Measurements from ENCODE around the gene SLC5A2. TPM values are rescaled to one million over a fixed set of nuclear protein-coding genes. Genes with fewer than 3 reads are reported as not detected.

The SLC5A2 gene
- total and polyA plus RNA-seq, 2 of the 13 experiments (the other 11 are each of a cell fraction or from before 2014, with no cell fraction given): 0.24 to 0.97 TPM

DNA sequence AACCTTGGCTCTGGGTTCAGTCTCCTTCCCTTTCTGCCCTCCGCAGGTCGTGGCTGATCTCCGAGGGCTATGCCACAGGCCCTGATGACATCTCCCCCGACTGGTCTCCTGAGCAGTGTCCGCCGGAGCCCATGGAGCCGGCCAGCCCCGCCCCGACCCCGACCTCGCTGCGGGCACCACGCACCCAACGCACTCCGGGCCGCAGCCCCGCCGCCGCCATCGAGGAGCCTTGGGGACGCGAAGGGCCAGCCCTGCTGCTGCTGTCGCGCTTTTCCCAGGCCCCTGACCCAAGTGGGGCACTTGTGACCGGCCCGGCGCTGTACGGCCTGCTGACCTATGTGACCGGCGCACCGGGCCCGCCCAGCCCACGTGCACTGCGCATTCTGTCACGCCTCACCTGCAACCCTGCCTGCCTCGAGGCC is 18.6 kb upstream of the SLC5A2 start:
- Histone ChIP-seq H3K9ac (ENCODE audit: insufficient read depth, low read depth, low read length) (no peak overlapping the region), H2AFZ (ENCODE audit: low read length) (no peak overlapping the region), H3K4me1 (ENCODE audit: insufficient read depth, low read length) (peaks cover 13% of the 10 kb centered on the region), H3K27ac (ENCODE audit: extremely low read length, insufficient read depth, low read length) (no peak overlapping the region), H3K9me3 (ENCODE audit: low read length) (no peaks in the 10 kb centered on the region), H3K27me3 (ENCODE audit: control insufficient read depth in 1 of 2, insufficient read depth in 2 of 2, low read length in 2 of 2) (no peaks in the 10 kb centered on the region), H3K4me3 (replicated peaks in 1 of 3; ENCODE audit: insufficient read depth in 1 of 3, low read depth in 2 of 3, low read length in 3 of 3) (no peak overlapping the region), H4K20me1 (ENCODE audit: insufficient read depth, low read length) (peaks cover 15% of the 10 kb centered on the region), H3K36me3 (replicated peaks in 1 of 2; ENCODE audit: control insufficient read depth in 1 of 2, insufficient read depth in 2 of 2, low read length in 2 of 2) (peaks cover 33 to 53% of the 10 kb centered on the region in 2 experiments), H3K79me2 (ENCODE audit: insufficient read depth, low read length) (peaks cover 14% of the 10 kb centered on the region), H3K4me2 (ENCODE audit: low read depth, low read length) (no peak overlapping the region)
- WGBS (ENCODE audit: low lambda C conversion rate): 97% methylated on average over 32 of the region's 36 CpGs
- BruUV-seq (replicated peaks): no TSS peak
- in situ Hi-C loops (cut with HindIII; ENCODE audit: extremely low pct_ligation_motif_present, low pct_unique_long_range_greater_than_20kb): no loop called here
- POLR2A ChIA-PET: no interaction called here
- no peak for TF ChIP-seq KLF9 (CRISPR knock-in tag; IDR thresholded peaks at IDR 0.05; ENCODE audit: low read depth)
- no peak for TF ChIP-seq ZNF678 (CRISPR knock-in tag; IDR thresholded peaks at IDR 0.05)
- no peak for TF ChIP-seq ZBTB37 (CRISPR knock-in tag; IDR thresholded peaks at IDR 0.05)
- TF ChIP-seq ZNF772 (CRISPR knock-in tag; IDR thresholded peaks at IDR 0.05): no peak
- no peak for TF ChIP-seq TBP (CRISPR knock-in tag; IDR thresholded peaks at IDR 0.05)
- TF ChIP-seq AGO2 (optimal IDR thresholded peaks at IDR 0.05; ENCODE audit: low read depth, low read length): peak; percentile 60
- peak; percentile 64; the same call in 1 of the 2 replicates for TF ChIP-seq RBFOX2 (IDR thresholded peaks at IDR 0.05; ENCODE audit: low read depth, low read length)
- no peak for TF ChIP-seq CBX2 (IDR thresholded peaks at IDR 0.05; ENCODE audit: low read depth, low read length)
- TF ChIP-seq CBX2 (CRISPR knock-in tag; IDR thresholded peaks at IDR 0.05; ENCODE audit: low read depth): no peak
- TF ChIP-seq ZEB1 (IDR thresholded peaks at IDR 0.05; ENCODE audit: insufficient replicate concordance, low read depth): no peak
- no peak for TF ChIP-seq ZSCAN12 (CRISPR knock-in tag; IDR thresholded peaks at IDR 0.05)
- TF ChIP-seq, protein P1, sequence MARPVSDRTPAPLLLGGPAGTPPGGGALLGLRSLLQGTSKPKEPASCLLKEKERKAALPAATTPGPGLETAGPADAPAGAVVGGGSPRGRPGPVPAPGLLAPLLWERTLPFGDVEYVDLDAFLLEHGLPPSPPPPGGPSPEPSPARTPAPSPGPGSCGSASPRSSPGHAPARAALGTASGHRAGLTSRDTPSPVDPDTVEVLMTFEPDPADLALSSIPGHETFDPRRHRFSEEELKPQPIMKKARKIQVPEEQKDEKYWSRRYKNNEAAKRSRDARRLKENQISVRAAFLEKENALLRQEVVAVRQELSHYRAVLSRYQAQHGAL (CRISPR knock-in tag; IDR thresholded peaks at IDR 0.05; ENCODE audit: not compliant biosample characterization): no peak
- TF ChIP-seq ATF1 (CRISPR knock-in tag; IDR thresholded peaks at IDR 0.05): no peak
- TF ChIP-seq TAF15 (IDR thresholded peaks at IDR 0.05; ENCODE audit: low read depth, low read length, poor library complexity, severe bottlenecking): no peak
- ATAC-seq: no peak
- no peak for FAIRE-seq
- CTCF ChIA-PET (ENCODE audit: low intra/inter-chr PET ratio, low total read pairs): no interaction called here
- intact Hi-C loops (cut with micrococcal nuclease; ENCODE audit: unreplicated experiment): no loop called here
- no peak for DNase-seq (ENCODE audit: low spot score)
